Endothelial cell of umbilical vein (primary cell): ENCODE data around the gene PRXL2B.
A peak's percentile ranks its signal among the peaks of the same experiment; 100 is the strongest.

Experiments
- CTCF ChIP-seq, 2 donors: IDR thresholded peaks; 1 replicate in 1 of 2; 2 replicates in 1 of 2; pipeline ENCODE4 v1.5.1; 2011; ENCODE audit warnings: low read length in 2 of 2, mild to moderate bottlenecking in 2 of 2, moderate library complexity in 2 of 2, control low read depth in 1 of 2, inconsistent platforms in 1 of 2, low read depth in 1 of 2; ENCODE audit not compliant: insufficient read depth in 1 of 2; ENCODE audit errors: extremely low read depth in 1 of 2
- EZH2 ChIP-seq: IDR thresholded peaks from 2 replicates; pipeline ENCODE4 v1.6.1; 2012; ENCODE audit warnings: borderline replicate concordance, low read depth, mild to moderate bottlenecking, moderate library complexity, low read length, inconsistent platforms; ENCODE audit not compliant: severe bottlenecking
- FOS ChIP-seq: IDR thresholded peaks from 2 replicates; pipeline ENCODE4 v1.6.1; 2011; ENCODE audit warnings: mild to moderate bottlenecking, low read length, moderate library complexity, borderline replicate concordance; ENCODE audit not compliant: insufficient read depth
- GATA2 ChIP-seq: IDR thresholded peaks from 2 replicates; pipeline ENCODE4 v1.7.0; 2011; ENCODE audit warnings: low read depth, mild to moderate bottlenecking, moderate library complexity, mixed read lengths, low read length; ENCODE audit not compliant: insufficient read length, insufficient read depth
- JUN ChIP-seq: IDR thresholded peaks from 2 replicates; pipeline ENCODE4 v1.6.1; 2011; ENCODE audit warnings: borderline replicate concordance, low read depth; ENCODE audit not compliant: insufficient read length, insufficient read depth
- MAX ChIP-seq: IDR thresholded peaks from 2 replicates; pipeline ENCODE4 v1.6.1; 2011; ENCODE audit not compliant: insufficient read depth, insufficient read length
- MYC ChIP-seq: IDR thresholded peaks from one replicate; pipeline ENCODE4 v1.6.1; 2011; ENCODE audit warnings: mild to moderate bottlenecking, low read depth, low read length
- POLR2A ChIP-seq: IDR thresholded peaks from 2 replicates; pipeline ENCODE4 v1.6.1; 2012; ENCODE audit warnings: low read depth, mild to moderate bottlenecking, control low read depth, low read length
- POLR2AphosphoS5 ChIP-seq: IDR thresholded peaks from 2 replicates; pipeline ENCODE4 v1.6.1; 2012; ENCODE audit warnings: low read depth, mild to moderate bottlenecking, control low read depth, low read length, moderate library complexity; ENCODE audit not compliant: insufficient read depth

- no peak for TF ChIP-seq CTCF (IDR thresholded peaks at IDR 0.05; ENCODE audit: extremely low read depth in 1 of 2, insufficient read depth in 1 of 2, low read depth in 1 of 2, low read length in 2 of 2)
- TF ChIP-seq POLR2A, result peak; percentile 78
- peak; percentile 79 for TF ChIP-seq MAX
- TF ChIP-seq GATA2, result no peak
- TF ChIP-seq POLR2AphosphoS5, result peak; percentile 72
- no peak for TF ChIP-seq EZH2
- no peak for TF ChIP-seq JUN
- no peak for TF ChIP-seq FOS
- no peak for TF ChIP-seq MYC
These were observed 40.6 kb upstream of the PRXL2B start for GRCh38 chr1:2545754-2546514.
